GM18502 (cell line): ENCODE measurements around the gene MYLK.

Experiments used
- ATAC-seq: cut with Tn5 transposase; IDR thresholded peaks from one replicate; pipeline ENCODE4 v1.9.1; 2021; ENCODE audit warnings: mild to moderate bottlenecking; ENCODE audit not compliant: unreplicated experiment, poor library complexity

MYLK gene

GRCh38 chr3:123637131-123637530 is 247.0 kb downstream of the MYLK start:
- ATAC-seq = no peak

- no peak for ATAC-seq
These were observed 247.7 kb downstream of the MYLK start for GRCh38 chr3:123636431-123636841.

GRCh38 chr3:123635717-123636116 is 248.4 kb downstream of the MYLK start:
- ATAC-seq = no peak

GRCh38 chr3:123635217-123635616 is 248.9 kb downstream of the MYLK start:
- ATAC-seq = no peak

- no peak for ATAC-seq
These were observed 249.7 kb downstream of the MYLK start for GRCh38 chr3:123634149-123635051.

GRCh38 chr3:123633530-123633929 is 250.6 kb downstream of the MYLK start:
- no peak for ATAC-seq

GRCh38 chr3:123632161-123632655 is 251.9 kb downstream of the MYLK start:
- no peak for ATAC-seq

- ATAC-seq = no peak
These were observed 254.4 kb downstream of the MYLK start for GRCh38 chr3:123629747-123630047.

GRCh38 chr3:123628996-123629746 is 255.0 kb downstream of the MYLK start:
- ATAC-seq = no peak

GRCh38 chr3:123627673-123628670 is 256.2 kb downstream of the MYLK start:
- no peak for ATAC-seq

- ATAC-seq = no peak
These were observed 257.3 kb downstream of the MYLK start for GRCh38 chr3:123626881-123627280.

GRCh38 chr3:123624302-123624701 is 259.8 kb downstream of the MYLK start:
- no peak for ATAC-seq

- ATAC-seq = no peak
These were observed 260.7 kb downstream of the MYLK start for GRCh38 chr3:123623346-123623880.

- no peak for ATAC-seq
These were observed 261.4 kb downstream of the MYLK start for GRCh38 chr3:123622766-123623165.

- no peak for ATAC-seq
These were observed 262.3 kb downstream of the MYLK start for GRCh38 chr3:123621850-123622189.

GRCh38 chr3:123621186-123621849 is 262.8 kb downstream of the MYLK start:
- no peak for ATAC-seq

GRCh38 chr3:123620343-123620742 is 263.8 kb downstream of the MYLK start:
- ATAC-seq = no peak

- ATAC-seq = no peak
These were observed 265.2 kb downstream of the MYLK start for GRCh38 chr3:123618768-123619484.
